ENCODE measurements around the gene PRRT1B. TPM values are rescaled to one million over a fixed set of nuclear protein-coding genes. Genes with fewer than 3 reads are reported as not detected.

PRRT1B gene
- total RNA-seq, 4 donors from 2014 or later = 1.6 to 12.3 (median 5.7) TPM; not detected in 1

DNA sequence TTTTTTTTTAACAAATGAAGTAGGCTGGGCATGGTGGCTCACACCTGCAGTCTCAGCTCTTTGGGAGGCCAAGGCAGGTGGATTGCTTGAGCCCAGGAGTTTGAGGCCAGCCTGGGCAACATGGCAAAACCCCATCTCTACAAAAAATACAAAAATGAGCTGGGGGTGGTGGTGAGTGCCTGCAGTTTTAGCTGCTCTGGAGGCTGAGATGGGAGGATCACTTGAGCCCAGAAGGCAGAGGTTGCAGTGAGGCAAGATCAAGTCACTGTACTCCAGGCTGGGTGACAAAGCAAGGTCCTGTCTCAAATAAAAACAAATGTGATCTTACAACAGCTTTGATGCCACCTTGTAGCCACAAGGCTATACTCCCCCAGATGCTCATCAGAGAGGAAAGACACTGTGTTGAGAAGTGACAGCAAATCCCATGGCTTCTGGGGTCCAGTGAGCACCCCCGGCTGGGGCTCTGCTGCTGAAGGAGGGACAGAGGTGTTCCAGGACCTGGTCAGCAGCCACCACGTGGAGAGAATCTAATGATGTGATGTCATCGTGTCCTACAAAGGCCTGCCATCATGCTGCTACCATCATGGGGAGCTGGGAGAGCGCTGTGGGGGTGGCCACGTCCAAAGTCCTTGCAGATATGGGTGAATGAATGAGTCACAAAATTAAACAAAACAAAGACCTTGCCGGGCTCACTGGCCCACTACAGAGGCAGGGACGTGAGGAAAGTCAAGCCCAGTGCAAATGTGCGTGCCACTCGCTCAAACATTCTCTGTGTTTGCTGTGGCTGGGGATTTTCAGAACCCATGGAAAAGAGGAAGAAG lies 60.7 kb downstream of the PRRT1B start:
- H3K9me3 ChIP-seq = no peaks in the 10 kb centered on the region
- WGBS, 2 donors (ENCODE audit: low coverage in 1 of 2) = 79 to 100% methylated on average over 1 to 9 of the region's 9 CpGs
- H3K36me3 ChIP-seq = peaks cover 0 to 18% (median 4%) of the 10 kb centered on the region in 4 donors
- intact Hi-C loops (cut with DNase I; ENCODE audit: low total_unique reads) = no loop called here
- H3K4me3 ChIP-seq = no peak overlapping the region
- no peaks in the 10 kb centered on the region for H3K27me3 ChIP-seq
- in situ Hi-C loops (cut with MboI; ENCODE audit: low pct_ligation_motif_present in 1 of 4, low pct_unique_long_range_greater_than_20kb in 1 of 4, low sequenced_read_pairs in 3 of 4) = loop anchor here in 1 of 4 donors (25.0 kb wide), 1 partner anchor 656 kb away; no protein-coding TSS in a partner anchor
- DNase-seq = no peak
- no peak overlapping the region for H3K27ac ChIP-seq
- TF ChIP-seq POLR2AphosphoS5 (IDR thresholded peaks at IDR 0.05) (no peak), POLR2A (IDR thresholded peaks at IDR 0.05) (no peak), EP300 (IDR thresholded peaks at IDR 0.05; ENCODE audit: low read depth) (no peak)
- TF ChIP-seq, protein P1, sequence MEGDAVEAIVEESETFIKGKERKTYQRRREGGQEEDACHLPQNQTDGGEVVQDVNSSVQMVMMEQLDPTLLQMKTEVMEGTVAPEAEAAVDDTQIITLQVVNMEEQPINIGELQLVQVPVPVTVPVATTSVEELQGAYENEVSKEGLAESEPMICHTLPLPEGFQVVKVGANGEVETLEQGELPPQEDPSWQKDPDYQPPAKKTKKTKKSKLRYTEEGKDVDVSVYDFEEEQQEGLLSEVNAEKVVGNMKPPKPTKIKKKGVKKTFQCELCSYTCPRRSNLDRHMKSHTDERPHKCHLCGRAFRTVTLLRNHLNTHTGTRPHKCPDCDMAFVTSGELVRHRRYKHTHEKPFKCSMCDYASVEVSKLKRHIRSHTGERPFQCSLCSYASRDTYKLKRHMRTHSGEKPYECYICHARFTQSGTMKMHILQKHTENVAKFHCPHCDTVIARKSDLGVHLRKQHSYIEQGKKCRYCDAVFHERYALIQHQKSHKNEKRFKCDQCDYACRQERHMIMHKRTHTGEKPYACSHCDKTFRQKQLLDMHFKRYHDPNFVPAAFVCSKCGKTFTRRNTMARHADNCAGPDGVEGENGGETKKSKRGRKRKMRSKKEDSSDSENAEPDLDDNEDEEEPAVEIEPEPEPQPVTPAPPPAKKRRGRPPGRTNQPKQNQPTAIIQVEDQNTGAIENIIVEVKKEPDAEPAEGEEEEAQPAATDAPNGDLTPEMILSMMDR (IDR thresholded peaks at IDR 0.05) = no peak
- peaks cover 15 to 27% (median 21%) of the 10 kb centered on the region in 4 donors for H3K4me1 ChIP-seq

GRCh38 chr9:131606896-131607567 lies 61.7 kb downstream of the PRRT1B start:
- Histone ChIP-seq H3K4me3 (no peak overlapping the region), H3K4me1 (peaks cover 15 to 27% (median 21%) of the 10 kb centered on the region in 4 donors), H3K27me3 (no peaks in the 10 kb centered on the region), H3K9me3 (no peaks in the 10 kb centered on the region), H3K36me3 (peaks cover 0 to 8% (median 2%) of the 10 kb centered on the region in 4 donors), H3K27ac (peak overlapping the region in 3 of 4 donors; percentile 79 to 84 (median 83))
- intact Hi-C loops (cut with DNase I; ENCODE audit: low total_unique reads) (no loop called here), in situ Hi-C loops (cut with MboI; ENCODE audit: low pct_ligation_motif_present in 1 of 4, low pct_unique_long_range_greater_than_20kb in 1 of 4, low sequenced_read_pairs in 3 of 4) (loop anchor here in 1 of 4 donors (25.0 kb wide), 1 partner anchor 655 kb away; no protein-coding TSS in a partner anchor)
- 85% methylated on average over 13 of the region's 13 CpGs; no CpG with 5 or more reads in 1 of the 2 donors for WGBS, 2 donors (ENCODE audit: low coverage in 1 of 2)
- DNase-seq = no peak
- no peak for TF ChIP-seq EP300 (IDR thresholded peaks at IDR 0.05; ENCODE audit: low read depth)
- no peak for TF ChIP-seq POLR2AphosphoS5 (IDR thresholded peaks at IDR 0.05)
- TF ChIP-seq, protein P1 (IDR thresholded peaks at IDR 0.05) = no peak
- TF ChIP-seq POLR2A (IDR thresholded peaks at IDR 0.05) = no peak

DNA sequence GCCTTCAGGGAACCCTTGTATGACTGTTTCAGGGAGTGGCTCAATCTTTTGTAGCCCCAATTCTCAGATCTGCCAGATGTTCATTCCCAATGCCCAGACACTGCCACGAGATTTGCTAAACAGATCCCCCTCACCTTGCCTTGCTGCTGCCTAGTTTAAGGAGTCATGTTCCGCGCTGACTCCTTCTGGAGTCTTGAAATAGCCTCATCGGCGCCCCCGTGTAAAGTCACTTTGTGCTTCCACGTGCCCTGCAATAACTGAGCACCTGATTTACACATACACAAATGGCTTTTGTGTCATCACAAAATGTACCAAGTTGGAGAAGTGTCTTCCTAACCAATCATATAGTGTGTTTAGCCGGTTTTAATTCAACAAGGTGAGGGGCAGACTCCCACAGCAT lies 62.3 kb downstream of the PRRT1B start:
- Histone ChIP-seq H3K27ac (peak overlapping the region; percentile 63 to 84 (median 81)), H3K4me3 (no peak overlapping the region), H3K4me1 (peaks cover 15 to 27% (median 21%) of the 10 kb centered on the region in 4 donors), H3K27me3 (no peaks in the 10 kb centered on the region), H3K36me3 (peaks cover 0 to 7% (median 2%) of the 10 kb centered on the region in 4 donors), H3K9me3 (no peaks in the 10 kb centered on the region)
- 76 to 90% methylated on average over 6 to 8 of the region's 8 CpGs for WGBS, 2 donors (ENCODE audit: low coverage in 1 of 2)
- intact Hi-C loops (cut with DNase I; ENCODE audit: low total_unique reads) = no loop called here
- no peak for TF ChIP-seq EP300 (IDR thresholded peaks at IDR 0.05; ENCODE audit: low read depth)
- no peak for TF ChIP-seq POLR2A (IDR thresholded peaks at IDR 0.05)
- TF ChIP-seq, protein P1 (IDR thresholded peaks at IDR 0.05) = no peak
- no peak for TF ChIP-seq POLR2AphosphoS5 (IDR thresholded peaks at IDR 0.05)
- in situ Hi-C loops (cut with MboI; ENCODE audit: low pct_ligation_motif_present in 1 of 4, low pct_unique_long_range_greater_than_20kb in 1 of 4, low sequenced_read_pairs in 3 of 4) = loop anchor here in 1 of 4 donors (25.0 kb wide), 1 partner anchor 655 kb away; no protein-coding TSS in a partner anchor
- DNase-seq = no peak

Measured in transverse colon (tissue), 4 donors.